Stimulated activated CD4-positive, alpha-beta T cell treated with anti-CD3 and anti-CD28 coated beads, Interleukin-1b, Interleukin-23, amount 100 ng/mL, for 24 hours (primary cell): ENCODE results near the gene PGD.
"Not testable (repeated sequence)": the region's sequence is repeated elsewhere in the genome, so short reads cannot be mapped to it uniquely, and the experiment has no call there.

ENCODE experiments used
- DNase-seq, 4 experiments: peaks; one replicate each; pipeline ENCODE4 v3.0.0-alpha.2; 2020; ENCODE audit warnings: low read depth in 4 of 4, low spot score in 1 of 4

Gene PGD

DNA sequence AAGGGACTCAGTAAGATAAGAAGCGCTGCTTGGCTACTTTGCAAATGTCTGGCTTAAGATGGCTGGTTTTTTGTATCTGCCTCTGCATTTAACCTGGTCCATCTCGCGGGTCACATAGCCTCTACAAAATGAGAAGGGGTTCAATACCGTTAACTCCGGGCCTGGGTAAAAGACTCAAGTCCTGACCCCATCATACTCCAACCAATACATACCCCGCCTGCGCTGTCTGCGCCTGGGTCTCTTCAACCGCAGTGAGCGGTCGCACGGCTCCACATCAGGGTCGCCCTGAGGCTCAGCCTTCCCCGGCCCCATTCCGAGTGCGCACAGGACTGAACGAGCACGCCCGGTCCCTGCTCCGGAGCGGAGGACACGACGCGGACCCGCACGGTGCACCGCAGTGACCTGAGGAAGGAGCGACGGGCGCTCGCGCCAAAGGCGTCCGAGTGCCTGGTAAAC lies 558 bp upstream of the PGD start:
- peak in 1 of 4 experiments; percentile 7 for DNase-seq

- peak in 1 of 4 experiments; percentile 7 for DNase-seq
Observed at GRCh38 chr1:10399444-10399941, 629 bp downstream of the PGD start.

- DNase-seq = no peak
Observed at GRCh38 chr1:10400013-10400412, 1.1 kb downstream of the PGD start.

DNA sequence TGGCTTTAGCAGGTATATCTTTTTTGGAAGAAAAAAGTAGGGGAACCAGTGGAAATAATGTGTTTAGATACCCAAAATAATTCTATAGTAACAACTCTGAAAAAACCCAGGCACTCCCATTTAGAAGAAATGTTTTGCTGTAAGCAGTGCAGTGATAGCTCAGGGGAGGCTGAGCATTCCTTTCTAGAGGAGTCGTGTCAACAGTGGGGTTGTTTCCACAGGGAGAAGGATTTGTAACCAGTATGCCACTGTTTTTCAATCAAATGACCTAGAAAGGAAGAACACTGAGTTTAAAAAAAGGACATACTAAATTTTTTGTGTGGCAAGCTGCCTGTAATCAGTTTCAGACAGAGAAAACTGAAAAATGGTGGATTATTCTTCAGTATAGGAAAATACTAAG lies 2.4 kb downstream of the PGD start:
- DNase-seq = no peak

DNA sequence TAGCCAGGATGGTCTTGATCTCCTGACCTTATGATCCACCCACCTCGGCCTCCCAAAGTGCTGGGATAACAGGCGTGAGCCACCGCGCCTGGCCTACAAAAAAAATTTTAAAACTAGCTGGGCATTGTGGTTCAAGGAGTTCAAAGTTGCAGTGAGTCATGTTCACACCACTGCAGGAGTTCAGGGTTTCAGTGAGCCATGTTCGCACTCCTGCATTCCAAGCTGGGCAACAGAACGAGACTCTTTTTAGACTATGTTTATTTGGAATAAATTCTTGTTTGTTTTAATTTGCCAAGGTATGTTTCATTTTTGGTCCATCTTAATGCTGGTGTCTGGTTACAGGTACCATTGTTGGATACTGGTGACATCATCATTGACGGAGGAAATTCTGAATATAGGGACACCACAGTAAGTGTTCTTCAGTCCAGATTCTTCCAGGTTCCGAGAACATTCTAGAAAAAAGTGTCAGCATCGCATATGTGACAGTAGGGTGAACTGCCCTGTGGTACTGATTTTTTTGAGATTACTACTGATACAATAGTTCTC lies 3.9 kb downstream of the PGD start:
- no peak for DNase-seq

DNA sequence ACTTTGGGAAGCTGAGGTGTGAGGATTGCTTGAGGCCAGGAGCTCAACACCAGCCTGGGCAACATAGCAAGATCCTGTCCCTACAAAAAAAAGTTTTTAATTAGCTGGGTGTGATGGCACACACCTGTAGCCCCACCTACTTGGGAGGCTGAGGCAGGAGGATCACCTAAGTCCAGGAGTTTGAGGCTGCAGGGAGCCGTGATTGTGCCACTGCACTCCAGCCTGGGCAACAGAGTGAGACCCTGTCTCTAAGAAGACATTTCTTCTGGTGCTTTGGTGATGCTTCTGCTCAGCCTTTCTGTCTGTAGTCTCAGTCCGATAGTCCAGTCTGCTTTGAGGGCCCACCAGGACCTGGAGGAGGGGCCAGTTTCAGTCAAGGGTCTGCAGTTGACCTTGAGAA lies 8.3 kb downstream of the PGD start:
- no peak for DNase-seq

- DNase-seq = no peak
Observed at GRCh38 chr1:10415211-10415930, 16.5 kb downstream of the PGD start.

- DNase-seq = not testable (repeated sequence)
Observed at GRCh38 chr1:10415967-10416366, 17.1 kb downstream of the PGD start.

- not testable (repeated sequence) for DNase-seq
Observed at GRCh38 chr1:10418741-10419140, 19.9 kb downstream of the PGD start.

GRCh38 chr1:10419351-10419750 lies 20.5 kb downstream of the PGD start:
- no peak for DNase-seq

GRCh38 chr1:10421637-10422036 lies 22.8 kb downstream of the PGD start:
- DNase-seq = no peak

GRCh38 chr1:10424034-10424433 lies 25.2 kb downstream of the PGD start:
- DNase-seq = no peak

GRCh38 chr1:10424651-10425050 lies 25.8 kb downstream of the PGD start:
- no peak for DNase-seq

DNA sequence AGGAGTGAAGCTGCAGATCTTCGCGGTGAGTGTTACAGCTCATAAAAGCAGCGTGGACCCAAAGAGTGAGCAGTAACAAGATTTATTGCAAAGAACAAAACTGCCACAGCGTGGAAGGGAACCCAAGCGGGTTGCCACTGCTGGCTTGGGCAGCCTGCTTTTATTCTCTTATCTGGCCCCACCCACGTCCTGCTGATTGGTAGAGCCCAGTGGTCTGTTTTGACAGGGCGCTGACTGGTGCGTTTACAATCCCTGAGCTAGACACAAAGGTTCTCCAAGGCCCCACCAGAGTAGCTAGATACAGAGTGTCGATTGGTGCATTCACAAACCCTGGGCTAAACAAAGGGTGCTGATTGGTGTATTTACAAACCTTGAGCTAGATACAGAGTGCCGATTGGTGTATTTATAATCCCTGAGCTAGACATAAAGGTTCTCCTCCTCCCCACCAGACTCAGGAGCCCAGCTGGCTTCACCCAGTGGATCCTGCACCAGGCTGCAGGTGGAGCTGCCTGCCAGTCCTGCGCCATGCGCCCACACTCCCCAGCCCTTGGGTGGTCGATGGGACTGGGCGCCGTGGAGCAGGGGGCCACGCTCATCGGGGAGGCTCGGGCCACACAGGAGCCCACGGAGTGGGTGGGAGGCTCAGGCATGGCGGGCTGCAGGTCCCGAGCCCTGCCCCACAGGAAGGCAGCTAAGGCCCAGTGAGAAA lies 27.1 kb downstream of the PGD start:
- DNase-seq = not testable (repeated sequence)

- DNase-seq = not testable (repeated sequence)
Observed at GRCh38 chr1:10426535-10426848, 27.6 kb downstream of the PGD start.

- DNase-seq = no peak
Observed at GRCh38 chr1:10428984-10429383, 30.1 kb downstream of the PGD start.

DNA sequence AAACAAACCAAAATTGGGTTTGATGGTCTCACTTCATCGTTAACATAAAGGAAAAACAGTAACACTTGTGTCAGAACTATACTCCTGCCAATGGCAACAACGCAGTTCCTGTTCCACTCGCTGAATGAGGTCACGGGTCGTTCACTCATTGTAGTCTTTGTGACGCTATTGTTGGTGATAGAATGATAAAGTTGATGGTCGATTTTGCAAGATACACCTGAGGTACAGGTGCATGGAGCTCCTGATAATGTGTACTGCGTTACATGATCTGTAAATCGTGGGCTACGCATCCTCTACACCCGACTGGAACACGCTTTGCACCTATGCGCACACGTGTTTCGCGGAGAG lies 31.0 kb downstream of the PGD start:
- DNase-seq = peak in 2 of 4 experiments; percentile 4 to 6

- DNase-seq = peak; percentile 71 to 94 (median 92)
Observed at GRCh38 chr1:10430216-10431069, 31.6 kb downstream of the PGD start, which contains the start of gene CENPS. CENPS (plus strand) TSS chr1:10430433; CDS start chr1:10430518, 85 bp downstream.

- DNase-seq = no peak
Observed at GRCh38 chr1:10431070-10431730, 32.3 kb downstream of the PGD start.

- DNase-seq = no peak
Observed at GRCh38 chr1:10432910-10433700, 34.2 kb downstream of the PGD start.
